Muscle of leg (tissue), 11 donors: ENCODE data around the gene CYP1A1. TPM values are rescaled to one million over a fixed set of nuclear protein-coding genes. Genes with fewer than 3 reads are reported as not detected.
"Not testable (repeated sequence)": the region's sequence is repeated elsewhere in the genome, so short reads cannot be mapped to it uniquely, and the experiment has no call there.

Experiments
- DNase-seq: peaks from one replicate; pipeline ENCODE4 v3.0.0; 2013
- H3K27ac ChIP-seq: one replicate; pipeline ENCODE4 v1.5.1; 2013; ENCODE audit warnings: mild to moderate bottlenecking, low read length, control low read depth
- H3K27me3 ChIP-seq: one replicate; pipeline ENCODE4 v1.6.1; 2013; ENCODE audit warnings: low read length; ENCODE audit not compliant: control insufficient read depth, insufficient read depth
- H3K36me3 ChIP-seq: one replicate; pipeline ENCODE4 v1.6.1; 2013; ENCODE audit warnings: low read length; ENCODE audit not compliant: control insufficient read depth, insufficient read depth
- H3K4me1 ChIP-seq: one replicate; pipeline ENCODE4 v1.6.1; 2013; ENCODE audit warnings: low read length; ENCODE audit not compliant: control insufficient read depth, insufficient read depth
- H3K4me3 ChIP-seq: one replicate; pipeline ENCODE4 v1.5.1; 2013; ENCODE audit warnings: low read length, control low read depth
- H3K9me3 ChIP-seq: replicated peaks from 2 replicates; pipeline ENCODE4 v1.6.1; 2013; ENCODE audit warnings: low read depth, low read length; ENCODE audit not compliant: control insufficient read depth
- WGBS: methylation state at CpG from one replicate; pipeline ENCODE4 v1.1.5; 2013; ENCODE audit warnings: missing lambda C conversion rate; ENCODE audit not compliant: insufficient coverage; 5-methylcytosine and 5-hydroxymethylcytosine counted together
- polyA plus RNA-seq, 8 donors: library from polyadenylated mRNA; unstranded; fragments of 120-200 nt; gene quantifications; one replicate each; pipeline versions ENCODE4 v1.2.1 to v1.2.3, GENCODE V29; 2013; ENCODE audit warnings: inconsistent platforms in 1 of 8, low replicate concordance in 1 of 8; ENCODE audit not compliant: insufficient read length in 8 of 8, insufficient read depth in 1 of 8
- total RNA-seq: library from RNA; stranded (reverse); fragments of 120-200 nt; gene quantifications from one replicate; pipeline ENCODE4 v1.2.4, GENCODE V29; 2013

Gene CYP1A1
- total and polyA plus RNA-seq, 9 donors: 0.13 to 0.33 TPM; not detected in 7

DNA sequence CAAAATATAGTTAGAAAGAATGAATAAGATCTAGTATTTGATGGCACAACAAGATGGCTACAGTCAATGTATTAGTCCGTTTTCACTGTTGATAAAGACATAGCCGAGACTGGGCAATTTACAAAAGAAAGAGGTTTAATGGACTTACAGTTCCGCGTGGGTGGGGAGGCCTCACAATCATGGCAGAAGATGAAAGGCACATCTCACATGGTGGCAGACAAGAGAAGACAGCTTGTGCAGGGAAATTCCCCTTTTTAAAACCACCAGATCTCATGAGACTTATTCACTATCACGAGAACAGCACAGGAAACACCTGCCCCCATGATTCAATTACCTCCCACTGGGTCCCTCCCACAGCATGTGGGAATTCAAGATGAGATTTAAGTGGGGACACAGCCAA lies 12.9 kb upstream of the CYP1A1 start:
- not testable (repeated sequence) for H3K9me3 ChIP-seq, H3K4me1 ChIP-seq, DNase-seq, H3K36me3 ChIP-seq, H3K4me3 ChIP-seq, H3K27ac ChIP-seq
- 73% methylated on average over 4 of the region's 5 CpGs for WGBS
- peaks cover 12% of the 10 kb centered on the region for H3K27me3 ChIP-seq

DNA sequence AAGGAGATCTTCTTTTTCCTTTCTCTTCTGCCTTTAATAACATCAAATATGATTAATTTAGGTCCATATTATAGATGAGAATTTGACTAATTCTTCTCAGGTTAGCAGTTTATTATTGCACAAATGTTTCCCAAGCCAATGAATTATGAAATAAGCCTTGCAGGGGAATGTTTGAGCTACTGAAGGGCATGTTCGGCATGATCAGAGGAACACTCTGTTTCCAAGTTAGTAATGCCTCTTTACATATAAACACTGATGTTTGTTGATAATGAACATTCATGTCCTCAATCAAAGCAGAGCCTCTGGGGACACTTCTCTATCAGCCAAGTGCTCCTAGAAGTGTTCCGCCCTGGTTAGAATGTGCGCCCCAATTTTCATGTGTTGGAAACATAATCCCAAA lies 10.0 kb upstream of the CYP1A1 start:
- H3K4me3 ChIP-seq: no peak overlapping the region
- no peak for DNase-seq
- peaks cover 26% of the 10 kb centered on the region for H3K27me3 ChIP-seq
- H3K4me1 ChIP-seq: no peaks in the 10 kb centered on the region
- H3K9me3 ChIP-seq: no peaks in the 10 kb centered on the region
- H3K27ac ChIP-seq: no peak overlapping the region
- WGBS: 80% methylated on average over 1 of the region's 3 CpGs
- H3K36me3 ChIP-seq: no peaks in the 10 kb centered on the region

DNA sequence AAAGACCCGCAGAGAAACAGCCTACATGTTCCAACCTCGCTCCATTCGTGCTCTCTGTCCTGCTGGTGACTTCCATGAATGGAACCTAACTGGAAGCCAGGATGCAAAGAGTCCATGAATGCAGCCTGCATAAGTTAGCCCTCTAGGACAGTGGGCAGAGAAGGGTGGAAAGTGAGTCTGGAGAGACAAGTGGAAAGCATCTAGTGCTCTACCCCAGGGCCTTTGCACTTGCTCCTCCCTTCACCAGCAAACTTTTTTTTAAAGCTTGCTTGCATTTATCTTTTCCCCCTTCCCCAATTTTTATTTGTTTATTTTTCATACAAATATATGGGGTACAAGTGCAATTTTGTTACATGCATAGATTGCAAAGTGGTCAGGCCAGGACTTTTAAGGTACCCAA lies 7.9 kb upstream of the CYP1A1 start:
- H3K4me1 ChIP-seq: no peaks in the 10 kb centered on the region
- no peak for DNase-seq
- no peaks in the 10 kb centered on the region for H3K36me3 ChIP-seq
- 100% methylated on average over 3 of the region's 3 CpGs for WGBS
- no peak overlapping the region for H3K4me3 ChIP-seq
- H3K9me3 ChIP-seq: no peaks in the 10 kb centered on the region
- H3K27ac ChIP-seq: no peak overlapping the region
- H3K27me3 ChIP-seq: peaks cover 28% of the 10 kb centered on the region

DNA sequence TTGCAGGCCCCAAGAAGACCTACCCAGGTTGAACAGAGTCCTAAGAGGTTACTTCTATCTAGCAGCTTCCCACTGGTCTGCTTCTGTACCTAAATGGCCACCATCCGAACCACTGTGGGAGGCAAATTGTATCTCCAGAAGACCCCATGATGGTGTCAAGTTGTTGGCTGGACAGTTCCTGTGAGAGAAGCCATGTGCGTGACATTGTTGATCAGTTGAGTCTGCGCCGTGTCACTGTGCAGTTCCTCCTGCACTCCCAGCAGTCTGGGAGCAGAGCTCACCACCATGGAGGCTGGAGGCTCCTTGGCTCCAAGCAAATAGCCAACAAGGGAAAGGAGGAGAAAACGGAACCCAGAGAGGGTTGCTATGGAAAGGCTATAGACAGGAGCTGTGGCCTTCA lies 7.5 kb upstream of the CYP1A1 start:
- H3K9me3 ChIP-seq: no peaks in the 10 kb centered on the region
- no peaks in the 10 kb centered on the region for H3K36me3 ChIP-seq
- no peaks in the 10 kb centered on the region for H3K4me1 ChIP-seq
- H3K27me3 ChIP-seq: peaks cover 30% of the 10 kb centered on the region
- DNase-seq: no peak
- no peak overlapping the region for H3K27ac ChIP-seq
- 91% methylated on average over 4 of the region's 5 CpGs for WGBS
- no peak overlapping the region for H3K4me3 ChIP-seq

DNA sequence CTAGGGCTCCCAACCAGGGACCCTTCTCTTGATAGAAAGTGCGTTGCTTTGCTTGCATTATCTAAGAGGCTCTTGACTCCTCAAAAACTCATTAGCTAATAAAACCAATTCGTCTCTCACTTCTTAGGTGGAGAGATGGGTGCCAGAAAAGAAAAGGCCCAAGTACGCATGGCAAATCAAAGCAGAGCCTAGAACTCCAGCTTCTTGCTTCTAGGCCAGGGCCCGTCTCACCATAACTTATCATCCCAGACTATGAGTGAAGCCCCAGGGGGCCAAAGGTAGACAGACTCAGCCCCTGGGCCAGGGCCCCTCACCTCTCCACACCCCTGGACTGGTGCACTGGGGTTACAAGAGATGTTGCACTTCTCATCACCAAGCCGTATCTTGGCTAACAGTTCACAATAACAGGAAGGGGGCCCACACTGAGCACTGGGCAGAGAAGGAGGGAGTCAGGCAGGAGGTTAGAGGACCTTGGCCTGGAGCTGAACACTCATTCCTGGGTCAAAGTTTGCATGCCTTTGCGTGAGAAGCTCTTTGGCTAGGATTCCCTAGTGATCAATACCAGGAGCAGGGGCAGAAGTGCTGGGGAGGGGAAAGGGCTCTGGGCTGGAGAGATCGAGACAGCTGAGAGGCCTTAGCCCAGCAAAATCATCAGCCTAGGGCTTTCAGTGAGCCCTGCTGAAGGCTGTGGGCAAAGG lies 5.4 kb upstream of the CYP1A1 start:
- peaks cover 47% of the 10 kb centered on the region for H3K27me3 ChIP-seq
- no peaks in the 10 kb centered on the region for H3K36me3 ChIP-seq
- H3K9me3 ChIP-seq: no peaks in the 10 kb centered on the region
- no peak for DNase-seq
- H3K4me3 ChIP-seq: no peak overlapping the region
- peaks cover 13% of the 10 kb centered on the region for H3K4me1 ChIP-seq
- 38% methylated on average over 1 of the region's 7 CpGs for WGBS
- no peak overlapping the region for H3K27ac ChIP-seq

DNA sequence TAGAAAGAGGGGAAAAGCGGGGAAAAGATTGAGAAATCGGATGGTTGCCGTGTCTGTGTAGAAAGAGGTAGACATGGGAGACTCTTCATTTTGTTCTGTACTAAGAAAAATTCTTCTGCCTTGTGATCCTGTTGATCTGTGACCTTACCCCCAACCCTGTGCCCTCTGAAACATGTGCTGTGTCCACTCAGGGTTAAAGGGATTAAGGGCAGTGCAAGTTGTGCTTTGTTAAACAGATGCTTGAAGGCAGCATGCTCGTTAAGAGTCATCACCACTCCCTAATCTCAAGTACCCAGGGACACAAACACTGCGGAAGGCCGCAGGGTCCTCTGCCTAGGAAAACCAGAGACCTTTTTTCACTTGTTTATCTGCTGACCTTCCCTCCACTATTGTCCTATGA lies 4.0 kb upstream of the CYP1A1 start:
- H3K4me1 ChIP-seq: peaks cover 15% of the 10 kb centered on the region
- WGBS: no CpG with 5 or more reads among the region's 6 CpGs
- H3K36me3 ChIP-seq, H3K9me3 ChIP-seq, H3K4me3 ChIP-seq, DNase-seq, H3K27ac ChIP-seq: not testable (repeated sequence)
- peaks cover 55% of the 10 kb centered on the region for H3K27me3 ChIP-seq

DNA sequence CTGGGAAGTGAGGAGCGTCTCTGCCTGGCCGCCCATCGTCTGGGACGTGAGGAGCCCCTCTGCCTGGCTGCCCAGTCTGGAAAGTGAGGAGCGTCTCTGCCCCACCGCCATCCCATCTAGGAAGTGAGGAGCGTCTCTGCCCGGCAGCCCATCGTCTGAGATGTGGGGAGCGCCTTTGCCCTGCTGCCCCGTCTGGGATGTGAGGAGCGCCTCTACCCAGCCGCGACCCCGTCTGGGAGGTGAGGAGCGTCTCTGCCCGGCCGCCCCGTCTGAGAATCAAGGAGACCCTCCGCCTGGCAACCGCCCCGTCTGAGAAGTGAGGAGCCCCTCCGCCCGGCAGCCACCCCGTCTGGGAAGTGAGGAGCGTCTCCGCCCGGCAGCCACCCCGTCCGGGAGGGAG lies 3.4 kb upstream of the CYP1A1 start:
- H3K36me3 ChIP-seq, DNase-seq, H3K9me3 ChIP-seq, H3K27ac ChIP-seq, H3K4me3 ChIP-seq: not testable (repeated sequence)
- Histone ChIP-seq H3K27me3 (peaks cover 57% of the 10 kb centered on the region), H3K4me1 (peaks cover 15% of the 10 kb centered on the region)
- 86% methylated on average over 10 of the region's 30 CpGs for WGBS

DNA sequence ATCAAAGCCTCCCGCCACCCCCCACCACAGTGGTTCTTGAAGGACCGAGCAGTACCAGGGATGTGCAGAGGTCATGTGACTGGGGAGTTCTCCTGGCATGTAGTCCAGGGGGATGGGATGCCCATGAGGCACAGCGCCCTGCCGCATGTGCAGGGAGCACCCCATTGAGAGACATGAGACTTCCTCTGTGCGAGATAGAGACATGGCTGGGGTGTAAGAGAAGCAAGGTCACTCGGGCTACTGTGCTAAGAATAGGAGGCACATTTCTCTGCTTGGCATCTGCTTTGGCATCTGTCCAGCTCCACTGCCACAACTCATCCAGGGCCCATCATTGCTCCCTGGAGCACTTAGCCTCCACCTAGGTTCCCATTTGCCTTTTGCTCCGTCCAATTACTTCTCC lies 2.4 kb upstream of the CYP1A1 start:
- DNase-seq: peak; percentile 27
- peaks cover 60% of the 10 kb centered on the region for H3K27me3 ChIP-seq
- WGBS: 83% methylated on average over 4 of the region's 7 CpGs
- H3K27ac ChIP-seq: no peak overlapping the region
- H3K4me3 ChIP-seq: no peak overlapping the region
- no peaks in the 10 kb centered on the region for H3K9me3 ChIP-seq
- H3K4me1 ChIP-seq: peaks cover 15% of the 10 kb centered on the region
- no peaks in the 10 kb centered on the region for H3K36me3 ChIP-seq

DNA sequence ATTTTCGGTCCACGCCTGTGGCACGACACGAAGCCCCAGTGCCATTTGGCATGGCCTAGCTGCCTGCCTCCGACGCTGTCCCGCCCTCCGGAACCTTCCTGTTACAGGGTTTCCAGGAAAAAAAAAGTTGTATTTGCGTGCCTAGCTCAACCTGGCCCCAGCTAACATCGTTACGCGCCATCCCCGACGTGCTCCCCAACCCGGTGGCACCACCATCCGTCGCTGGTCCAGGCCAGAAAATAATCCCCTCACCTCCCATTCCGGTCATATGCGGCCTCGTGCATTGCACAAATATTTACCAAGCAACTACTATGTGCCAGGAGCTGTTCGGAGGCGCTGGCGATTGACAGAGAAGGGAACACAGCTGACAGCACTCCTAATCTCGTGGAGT lies 1.4 kb upstream of the CYP1A1 start:
- peaks cover 58% of the 10 kb centered on the region for H3K27me3 ChIP-seq
- no peaks in the 10 kb centered on the region for H3K9me3 ChIP-seq
- 35% methylated on average over 22 of the region's 24 CpGs for WGBS
- H3K27ac ChIP-seq: no peak overlapping the region
- no peaks in the 10 kb centered on the region for H3K36me3 ChIP-seq
- H3K4me1 ChIP-seq: peaks cover 15% of the 10 kb centered on the region
- no peak for DNase-seq
- peak overlapping the region; percentile 34 for H3K4me3 ChIP-seq

DNA sequence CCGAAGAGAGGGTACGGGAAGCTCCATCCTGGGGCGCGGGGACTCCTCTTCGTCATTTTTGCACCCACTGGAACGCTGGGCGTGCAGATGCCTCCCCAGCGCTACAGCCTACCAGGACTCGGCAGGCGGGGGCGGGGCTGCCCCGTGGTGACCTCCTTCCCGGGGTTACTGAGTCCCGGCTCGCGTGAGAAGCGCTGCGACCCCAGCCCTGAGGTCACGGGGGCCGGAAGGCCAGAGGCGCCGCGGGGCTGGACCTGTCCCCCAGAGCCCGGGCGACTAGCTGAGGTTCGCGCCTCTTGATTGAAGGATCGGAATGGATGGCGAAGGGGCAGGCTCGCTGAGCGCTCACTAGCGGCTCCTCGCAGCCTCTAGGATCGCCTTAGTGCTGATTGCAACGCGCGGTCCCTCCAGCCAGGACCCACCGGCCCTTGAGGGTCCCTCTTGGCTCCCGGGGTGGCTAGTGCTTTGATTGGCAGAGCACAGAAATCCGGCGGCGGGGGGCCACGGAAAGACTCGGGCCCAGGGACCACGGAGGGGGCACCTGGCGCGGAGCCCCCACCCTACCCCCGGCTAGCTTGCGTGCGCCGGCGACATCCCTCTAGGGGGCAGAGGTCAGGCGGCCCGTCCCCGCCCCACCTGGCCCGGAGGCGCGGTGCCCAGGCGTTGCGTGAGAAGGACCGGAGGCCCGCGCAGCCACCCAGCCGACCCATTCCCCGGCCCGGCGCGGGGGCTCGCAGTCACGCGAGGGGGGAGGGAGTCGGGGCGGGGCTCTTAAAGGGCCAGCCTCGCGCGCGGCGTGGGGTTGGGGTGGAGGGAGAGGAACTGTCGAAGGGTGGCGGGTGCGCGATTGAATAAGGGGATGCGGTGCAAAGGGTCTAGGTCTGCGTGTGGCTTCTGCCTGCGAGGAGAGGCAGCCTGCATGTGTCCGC lies 781 bp upstream of the CYP1A1 start:
- H3K4me3 ChIP-seq: peak overlapping the region; percentile 34
- H3K4me1 ChIP-seq: peaks cover 15% of the 10 kb centered on the region
- WGBS: 2% methylated on average over 86 of the region's 86 CpGs
- peaks cover 53% of the 10 kb centered on the region for H3K27me3 ChIP-seq
- no peak overlapping the region for H3K27ac ChIP-seq
- no peak for DNase-seq
- no peaks in the 10 kb centered on the region for H3K9me3 ChIP-seq
- H3K36me3 ChIP-seq: no peaks in the 10 kb centered on the region
